GM23338 (cell line): ENCODE data around the gene RNF175. TPM values are rescaled to one million over a fixed set of nuclear protein-coding genes. Genes with fewer than 3 reads are reported as not detected.

Experiments
- ATAC-seq: fragments of 200-7000 bp; cut with Tn5 transposase; 3 replicates; pipeline ENCODE4 v1.9.1; 2020
- DNase-seq: peaks from one replicate; pipeline ENCODE4 v3.0.0-alpha.2; 2015; ENCODE audit warnings: low spot score
- H2AFZ ChIP-seq: fragments of 200-600 bp; sonication (generic); 2 replicates; pipeline ENCODE4 v1.8.0; 2016; ENCODE audit warnings: antibody characterized with exemption, mild to moderate bottlenecking, moderate library complexity
- H3F3A ChIP-seq: fragments of 200-600 bp; sonication (generic); replicated peaks from 2 replicates; pipeline ENCODE4 v1.8.0; 2017; ENCODE audit warnings: antibody characterized with exemption, mixed run types, low read depth
- H3K27ac ChIP-seq: fragments of 200-600 bp; sonication (generic); 2 replicates; pipeline ENCODE4 v1.6.1; 2016; ENCODE audit warnings: low read depth
- H3K27me3 ChIP-seq: fragments of 200-600 bp; sonication (generic); 2 replicates; pipeline ENCODE4 v1.8.0; 2016; ENCODE audit warnings: mild to moderate bottlenecking, mixed run types, moderate library complexity; ENCODE audit not compliant: insufficient read depth
- H3K36me3 ChIP-seq: fragments of 200-600 bp; sonication (generic); 2 replicates; pipeline ENCODE4 v1.8.0; 2016; ENCODE audit warnings: mild to moderate bottlenecking; ENCODE audit not compliant: insufficient read depth
- H3K4me1 ChIP-seq: fragments of 200-600 bp; sonication (generic); 2 replicates; pipeline ENCODE4 v1.8.0; 2016; ENCODE audit warnings: mild to moderate bottlenecking, moderate library complexity; ENCODE audit not compliant: insufficient read depth
- H3K4me2 ChIP-seq: fragments of 200-600 bp; sonication (generic); 2 replicates; pipeline ENCODE4 v1.7.1; 2017; ENCODE audit warnings: mixed run types
- H3K4me3 ChIP-seq: fragments of 200-600 bp; sonication (generic); 2 replicates; pipeline ENCODE4 v1.6.1; 2016; ENCODE audit warnings: mixed run types
- H3K79me2 ChIP-seq: fragments of 200-600 bp; sonication (generic); replicated peaks from 2 replicates; pipeline ENCODE4 v1.8.0; 2017; ENCODE audit warnings: mild to moderate bottlenecking; ENCODE audit not compliant: insufficient read depth
- H3K9me2 ChIP-seq: fragments of 200-600 bp; sonication (generic); 2 replicates; pipeline ENCODE4 v1.8.0; 2017; ENCODE audit not compliant: insufficient read depth
- H4K20me1 ChIP-seq: fragments of 200-600 bp; sonication (generic); replicated peaks from 2 replicates; pipeline ENCODE4 v1.8.0; 2017; ENCODE audit warnings: mild to moderate bottlenecking; ENCODE audit not compliant: insufficient read depth
- H3K27ac Mint-ChIP-seq: 2 replicates; pipeline ENCODE4 v1.8.0; 2020; ENCODE audit warnings: inconsistent platforms, mild to moderate bottlenecking, moderate library complexity, mixed read lengths
- H3K27me3 Mint-ChIP-seq: 3 replicates; pipeline ENCODE4 v1.8.0; 2022; ENCODE audit warnings: low read depth, mild to moderate bottlenecking, moderate library complexity, mixed read lengths, inconsistent platforms; ENCODE audit not compliant: insufficient read depth, poor library complexity
- H3K36me3 Mint-ChIP-seq: 3 replicates; pipeline ENCODE4 v1.8.0; 2021; ENCODE audit warnings: low read depth, mild to moderate bottlenecking, inconsistent platforms, moderate library complexity, mixed read lengths
- H3K4me1 Mint-ChIP-seq: 3 replicates; pipeline ENCODE4 v1.8.0; 2020; ENCODE audit warnings: mild to moderate bottlenecking, inconsistent platforms, mixed read lengths
- H3K4me3 Mint-ChIP-seq: 3 replicates; pipeline ENCODE4 v1.8.0; 2021; ENCODE audit warnings: moderate library complexity, mild to moderate bottlenecking, inconsistent platforms, mixed read lengths
- H3K9me3 Mint-ChIP-seq: 3 replicates; pipeline ENCODE4 v1.8.0; 2020; ENCODE audit warnings: moderate library complexity, mild to moderate bottlenecking, inconsistent platforms, mixed read lengths
- CREB1 ChIP-seq: fragments of 250-450 bp; sonication (Bioruptor Pico); IDR thresholded peaks from 2 replicates; pipeline ENCODE4 v1.5.0; 2020; ENCODE audit warnings: low read depth, mild to moderate bottlenecking, moderate library complexity
- CTCF ChIP-seq, 2 experiments: fragments of 200-600 bp in 1 of 2; sonication (generic) in 1 of 2; conservative IDR thresholded peaks; 2 replicates each; pipeline versions ENCODE4 v1.5.1 to v1.6.1; 2016 to 2017; ENCODE audit warnings: antibody characterized with exemption in 2 of 2, low read depth in 2 of 2, mild to moderate bottlenecking in 2 of 2, moderate library complexity in 1 of 2
- ETS1 ChIP-seq: IDR thresholded peaks from 2 replicates; pipeline ENCODE4 v1.6.1; 2016; ENCODE audit warnings: antibody characterized with exemption
- EZH2 ChIP-seq: fragments of 200-600 bp; sonication (generic); IDR thresholded peaks from one replicate; pipeline ENCODE4 v1.8.0; 2017; ENCODE audit warnings: antibody characterized with exemption, mild to moderate bottlenecking, low read depth; ENCODE audit not compliant: unreplicated experiment
- EZH2phosphoT487 ChIP-seq: fragments of 200-600 bp; sonication (generic); IDR thresholded peaks from one replicate; pipeline ENCODE4 v1.8.1; 2018; ENCODE audit warnings: antibody characterized with exemption; ENCODE audit not compliant: unreplicated experiment
- JUNB ChIP-seq: IDR thresholded peaks from one replicate; pipeline ENCODE4 v1.6.1; 2016; ENCODE audit warnings: antibody characterized with exemption; ENCODE audit not compliant: unreplicated experiment
- NANOG ChIP-seq: IDR thresholded peaks from 2 replicates; pipeline ENCODE4 v1.6.1; 2016; ENCODE audit warnings: antibody characterized with exemption, borderline replicate concordance
- POLR2AphosphoS5 ChIP-seq: IDR thresholded peaks from 2 replicates; pipeline ENCODE4 v1.6.1; 2016; ENCODE audit warnings: antibody characterized with exemption, low read depth
- STAT1 ChIP-seq: IDR thresholded peaks from one replicate; pipeline ENCODE4 v1.6.1; 2016; ENCODE audit warnings: antibody characterized with exemption; ENCODE audit not compliant: unreplicated experiment
- ZNF114 ChIP-seq: fragments of 250-450 bp; sonication (Bioruptor Pico); IDR thresholded peaks from 2 replicates; pipeline ENCODE4 v1.5.0; 2020; ENCODE audit warnings: mild to moderate bottlenecking, moderate library complexity
- ZNF331 ChIP-seq: fragments of 250-450 bp; sonication (Bioruptor Pico); IDR thresholded peaks from 2 replicates; pipeline ENCODE4 v1.5.0; 2020; ENCODE audit warnings: low read depth, mild to moderate bottlenecking, moderate library complexity
- ZNF462 ChIP-seq: fragments of 250-450 bp; sonication (Bioruptor Pico); IDR thresholded peaks from 2 replicates; pipeline ENCODE4 v1.5.0; 2020; ENCODE audit warnings: mild to moderate bottlenecking, moderate library complexity
- polyA plus RNA-seq: library from polyadenylated mRNA; unstranded; fragments of >200 nt; fragmentation: Nextera tagmentation; extraction: Ambion mirVana; gene quantifications from 2 replicates; pipeline ENCODE4 v1.2.1, GENCODE V29; 2016
- total RNA-seq: library from RNA; depleted of rRNA; stranded (reverse); fragments of >200 nt; shearing (Covaris generic); gene quantifications from 2 replicates; pipeline ENCODE4 v1.2.3, GENCODE V29; 2014

RNF175 gene
- total and polyA plus RNA-seq, 2 experiments from 2014 or later: 4.7 to 4.8 TPM

- no peak for TF ChIP-seq ETS1
These were observed 44.9 kb upstream of the RNF175 start (continued) for GRCh38 chr4:153804722-153805121.

GRCh38 chr4:153799694-153800074 lies 39.9 kb upstream of the RNF175 start:
- Histone ChIP-seq H3K27me3 (no peaks in the 10 kb centered on the region), H3K4me2 (no peak overlapping the region), H3K4me3 (no peak overlapping the region), H4K20me1 (no peaks in the 10 kb centered on the region), H3K27ac (no peak overlapping the region), H3K79me2 (no peaks in the 10 kb centered on the region), H3K36me3 (no peaks in the 10 kb centered on the region), H3K4me1 (peaks cover 5% of the 10 kb centered on the region; the same call in 1 of the 2 replicates), H3K9me2 (no peaks in the 10 kb centered on the region), H3F3A (no peaks in the 10 kb centered on the region), H2AFZ (no peak overlapping the region)
- Mint-ChIP-seq H3K4me1 (peaks cover 13% of the 10 kb centered on the region), H3K27ac (no peak overlapping the region), H3K4me3 (no peak overlapping the region), H3K36me3 (no peaks in the 10 kb centered on the region), H3K9me3 (no peaks in the 10 kb centered on the region), H3K27me3 (peaks cover 2% of the 10 kb centered on the region)
- DNase-seq: no peak
- ATAC-seq: no peak
- TF ChIP-seq JUNB (no peak), CREB1 (CRISPR knock-in tag) (no peak), EZH2 (no peak), ZNF331 (CRISPR knock-in tag) (no peak), NANOG (no peak), ZNF114 (CRISPR knock-in tag) (no peak), ETS1 (no peak), EZH2phosphoT487 (no peak), STAT1 (no peak), POLR2AphosphoS5 (no peak), ZNF462 (CRISPR knock-in tag) (no peak), CTCF (conservative IDR thresholded peaks at IDR 0.05; ENCODE audit: low read depth in 2 of 2) (no peak)
